Neural cell (in vitro differentiated cells): ENCODE results near the gene GRB14. TPM values are rescaled to one million over a fixed set of nuclear protein-coding genes. Genes with fewer than 3 reads are reported as not detected.

Experiments
- H2AFZ ChIP-seq: fragments of 200-600, 300-800 bp; sonication (generic), shearing (Covaris generic); 2 replicates; pipeline ENCODE4 v1.6.0; 2014; ENCODE audit warnings: low read depth, mild to moderate bottlenecking, antibody characterized with exemption, low read length, moderate library complexity
- H3F3A ChIP-seq: fragments of 200-600 bp; shearing (Covaris generic); 2 replicates; pipeline ENCODE4 v1.6.1; 2016; ENCODE audit warnings: mild to moderate bottlenecking, moderate library complexity, mixed read lengths, antibody characterized with exemption, low read length; ENCODE audit not compliant: insufficient read depth, poor library complexity, severe bottlenecking
- H3K27ac ChIP-seq: fragments of 200-600, 300-800 bp; sonication (generic), shearing (Covaris generic); 2 replicates; pipeline ENCODE4 v1.5.1; 2014; ENCODE audit warnings: mild to moderate bottlenecking, low read length, moderate library complexity
- H3K27me3 ChIP-seq: fragments of 300-800, 200-600 bp; sonication (generic), shearing (Covaris generic); 2 replicates; pipeline ENCODE4 v1.6.0; 2014; ENCODE audit warnings: mild to moderate bottlenecking, low read depth, low read length, moderate library complexity; ENCODE audit not compliant: insufficient read depth
- H3K36me3 ChIP-seq: fragments of 300-800, 200-600 bp; sonication (generic), shearing (Covaris generic); 2 replicates; pipeline ENCODE4 v1.5.1; 2014; ENCODE audit warnings: mild to moderate bottlenecking, antibody characterized with exemption, low read length, moderate library complexity; ENCODE audit not compliant: insufficient read depth
- H3K4me2 ChIP-seq: fragments of 300-800, 200-600 bp; sonication (generic), shearing (Covaris generic); 2 replicates; pipeline ENCODE4 v1.6.0; 2014; ENCODE audit warnings: mild to moderate bottlenecking, low read length
- H3K4me3 ChIP-seq: fragments of 300-800, 200-600 bp; sonication (generic), shearing (Covaris generic); 2 replicates; pipeline ENCODE4 v1.5.1; 2014; ENCODE audit warnings: mild to moderate bottlenecking, low read length, moderate library complexity
- H3K79me2 ChIP-seq: fragments of 200-600 bp; shearing (Covaris generic); replicated peaks from 2 replicates; pipeline ENCODE4 v1.6.0; 2014; ENCODE audit warnings: mild to moderate bottlenecking, low read length, moderate library complexity; ENCODE audit not compliant: insufficient read depth
- H3K9ac ChIP-seq: fragments of 300-800, 200-600 bp; sonication (generic), shearing (Covaris generic); 2 replicates; pipeline ENCODE4 v1.6.1; 2016; ENCODE audit warnings: mild to moderate bottlenecking, low read length, mixed read lengths
- H3K9me2 ChIP-seq: fragments of 200-600 bp; shearing (Covaris generic); 2 replicates; pipeline ENCODE4 v1.6.1; 2016; ENCODE audit warnings: mild to moderate bottlenecking, low read length, mixed read lengths; ENCODE audit not compliant: insufficient read depth
- H3K9me3 ChIP-seq: fragments of 200-600, 300-800 bp; sonication (generic), shearing (Covaris generic); 2 replicates; pipeline ENCODE4 v1.6.1; 2016; ENCODE audit warnings: mild to moderate bottlenecking, mixed run types, low read length, moderate library complexity, mixed read lengths
- H4K20me1 ChIP-seq: fragments of 200-600 bp; shearing (Covaris generic); 2 replicates; pipeline ENCODE4 v1.6.1; 2016; ENCODE audit warnings: mild to moderate bottlenecking, mixed run types; ENCODE audit not compliant: insufficient read depth
- EP300 ChIP-seq: fragments of 450-650 bp; conservative IDR thresholded peaks from 2 replicates; pipeline ENCODE4 v1.6.1; 2014; ENCODE audit warnings: antibody characterized with exemption, mild to moderate bottlenecking, moderate library complexity; ENCODE audit not compliant: poor library complexity, severe bottlenecking
- EZH2 ChIP-seq: fragments of 200-600, 300-800 bp; shearing (Covaris generic), sonication (generic); IDR thresholded peaks from 2 replicates; pipeline ENCODE4 v1.6.1; 2014; ENCODE audit warnings: antibody characterized with exemption, low read length, borderline replicate concordance, mild to moderate bottlenecking; ENCODE audit not compliant: insufficient read depth, poor library complexity, severe bottlenecking
- MXI1 ChIP-seq: fragments of 450-650 bp; conservative IDR thresholded peaks from 2 replicates; pipeline ENCODE4 v1.6.1; 2014; ENCODE audit warnings: antibody characterized with exemption, mild to moderate bottlenecking; ENCODE audit not compliant: poor library complexity, severe bottlenecking
- POLR2AphosphoS5 ChIP-seq: IDR thresholded peaks from 2 replicates; pipeline ENCODE4 v1.6.1; 2012
- RAD21 ChIP-seq: fragments of 450-650 bp; conservative IDR thresholded peaks from 2 replicates; pipeline ENCODE4 v1.6.1; 2014; ENCODE audit warnings: antibody characterized with exemption, mild to moderate bottlenecking, moderate library complexity
- SMC3 ChIP-seq: fragments of 450-650 bp; conservative IDR thresholded peaks from 2 replicates; pipeline ENCODE4 v1.6.1; 2014; ENCODE audit warnings: antibody characterized with exemption, mild to moderate bottlenecking, moderate library complexity; ENCODE audit not compliant: poor library complexity
- TAF1 ChIP-seq: IDR thresholded peaks from 2 replicates; pipeline ENCODE4 v1.6.1; 2012; ENCODE audit warnings: low read depth
- polyA plus RNA-seq: library from polyadenylated mRNA; depleted of rRNA; stranded (reverse); fragments of >200 nt; gene quantifications from 2 replicates; pipeline ENCODE4 v1.2.3, GENCODE V29; 2014
- TF ChIP-seq, protein P1 (sequence below): fragments of 450-650 bp; IDR thresholded peaks from 2 replicates; pipeline ENCODE4 v1.5.1; 2014; ENCODE audit warnings: antibody characterized with exemption, mild to moderate bottlenecking, moderate library complexity; ENCODE audit not compliant: poor library complexity, severe bottlenecking
- TF ChIP-seq, protein P2 (sequence below): IDR thresholded peaks from 2 replicates; pipeline ENCODE4 v1.6.1; 2012; ENCODE audit warnings: borderline replicate concordance

GRB14 gene
- polyA plus RNA-seq, 1 donor from 2014 or later, result 4.5 TPM

DNA sequence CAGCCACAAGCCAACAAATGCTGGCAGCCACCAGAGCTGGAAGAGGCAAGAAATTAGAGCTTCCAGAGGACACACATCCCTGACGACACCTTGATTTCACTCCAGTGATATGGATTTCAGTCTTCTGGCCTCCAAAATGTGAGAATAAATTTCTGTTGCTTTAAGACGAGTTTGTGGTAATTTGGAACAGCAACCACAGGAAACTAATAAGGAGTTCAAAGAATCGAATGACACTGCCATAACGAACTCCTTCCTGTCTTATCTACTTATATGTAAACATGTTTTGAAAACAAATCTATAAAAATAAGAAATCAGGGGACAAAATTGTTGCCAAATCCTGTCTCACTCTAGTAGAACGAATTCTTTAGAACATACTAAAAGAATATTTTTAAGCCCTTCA, 75.8 kb downstream of the GRB14 start:
- no peak overlapping the region for H3K9ac ChIP-seq
- no peaks in the 10 kb centered on the region for H3K27me3 ChIP-seq
- no peaks in the 10 kb centered on the region for H3K9me3 ChIP-seq

GRCh38 chr2:164542581-164543021, 78.7 kb downstream of the GRB14 start:
- Histone ChIP-seq H3K79me2 (no peaks in the 10 kb centered on the region), H3F3A (no peaks in the 10 kb centered on the region), H3K4me2 (no peak overlapping the region), H2AFZ (no peak overlapping the region), H3K9me2 (no peaks in the 10 kb centered on the region), H4K20me1 (no peaks in the 10 kb centered on the region), H3K9ac (no peak overlapping the region), H3K9me3 (no peaks in the 10 kb centered on the region), H3K4me3 (no peak overlapping the region), H3K27ac (no peak overlapping the region), H3K27me3 (no peaks in the 10 kb centered on the region), H3K36me3 (no peaks in the 10 kb centered on the region)
- TF ChIP-seq RAD21 (no peak), SMC3 (no peak), POLR2AphosphoS5 (no peak), EZH2 (no peak), EP300 (no peak), MXI1 (no peak), TAF1 (no peak)
- TF ChIP-seq, protein P1, sequence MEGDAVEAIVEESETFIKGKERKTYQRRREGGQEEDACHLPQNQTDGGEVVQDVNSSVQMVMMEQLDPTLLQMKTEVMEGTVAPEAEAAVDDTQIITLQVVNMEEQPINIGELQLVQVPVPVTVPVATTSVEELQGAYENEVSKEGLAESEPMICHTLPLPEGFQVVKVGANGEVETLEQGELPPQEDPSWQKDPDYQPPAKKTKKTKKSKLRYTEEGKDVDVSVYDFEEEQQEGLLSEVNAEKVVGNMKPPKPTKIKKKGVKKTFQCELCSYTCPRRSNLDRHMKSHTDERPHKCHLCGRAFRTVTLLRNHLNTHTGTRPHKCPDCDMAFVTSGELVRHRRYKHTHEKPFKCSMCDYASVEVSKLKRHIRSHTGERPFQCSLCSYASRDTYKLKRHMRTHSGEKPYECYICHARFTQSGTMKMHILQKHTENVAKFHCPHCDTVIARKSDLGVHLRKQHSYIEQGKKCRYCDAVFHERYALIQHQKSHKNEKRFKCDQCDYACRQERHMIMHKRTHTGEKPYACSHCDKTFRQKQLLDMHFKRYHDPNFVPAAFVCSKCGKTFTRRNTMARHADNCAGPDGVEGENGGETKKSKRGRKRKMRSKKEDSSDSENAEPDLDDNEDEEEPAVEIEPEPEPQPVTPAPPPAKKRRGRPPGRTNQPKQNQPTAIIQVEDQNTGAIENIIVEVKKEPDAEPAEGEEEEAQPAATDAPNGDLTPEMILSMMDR, result no peak
- TF ChIP-seq, protein P2, sequence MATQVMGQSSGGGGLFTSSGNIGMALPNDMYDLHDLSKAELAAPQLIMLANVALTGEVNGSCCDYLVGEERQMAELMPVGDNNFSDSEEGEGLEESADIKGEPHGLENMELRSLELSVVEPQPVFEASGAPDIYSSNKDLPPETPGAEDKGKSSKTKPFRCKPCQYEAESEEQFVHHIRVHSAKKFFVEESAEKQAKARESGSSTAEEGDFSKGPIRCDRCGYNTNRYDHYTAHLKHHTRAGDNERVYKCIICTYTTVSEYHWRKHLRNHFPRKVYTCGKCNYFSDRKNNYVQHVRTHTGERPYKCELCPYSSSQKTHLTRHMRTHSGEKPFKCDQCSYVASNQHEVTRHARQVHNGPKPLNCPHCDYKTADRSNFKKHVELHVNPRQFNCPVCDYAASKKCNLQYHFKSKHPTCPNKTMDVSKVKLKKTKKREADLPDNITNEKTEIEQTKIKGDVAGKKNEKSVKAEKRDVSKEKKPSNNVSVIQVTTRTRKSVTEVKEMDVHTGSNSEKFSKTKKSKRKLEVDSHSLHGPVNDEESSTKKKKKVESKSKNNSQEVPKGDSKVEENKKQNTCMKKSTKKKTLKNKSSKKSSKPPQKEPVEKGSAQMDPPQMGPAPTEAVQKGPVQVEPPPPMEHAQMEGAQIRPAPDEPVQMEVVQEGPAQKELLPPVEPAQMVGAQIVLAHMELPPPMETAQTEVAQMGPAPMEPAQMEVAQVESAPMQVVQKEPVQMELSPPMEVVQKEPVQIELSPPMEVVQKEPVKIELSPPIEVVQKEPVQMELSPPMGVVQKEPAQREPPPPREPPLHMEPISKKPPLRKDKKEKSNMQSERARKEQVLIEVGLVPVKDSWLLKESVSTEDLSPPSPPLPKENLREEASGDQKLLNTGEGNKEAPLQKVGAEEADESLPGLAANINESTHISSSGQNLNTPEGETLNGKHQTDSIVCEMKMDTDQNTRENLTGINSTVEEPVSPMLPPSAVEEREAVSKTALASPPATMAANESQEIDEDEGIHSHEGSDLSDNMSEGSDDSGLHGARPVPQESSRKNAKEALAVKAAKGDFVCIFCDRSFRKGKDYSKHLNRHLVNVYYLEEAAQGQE, result no peak

More for the DNA sequence above, 75.8 kb downstream of the GRB14 start:
- Histone ChIP-seq H3K79me2 (no peaks in the 10 kb centered on the region), H3K4me3 (no peak overlapping the region), H3K4me2 (no peak overlapping the region), H4K20me1 (no peaks in the 10 kb centered on the region), H3K9me2 (no peaks in the 10 kb centered on the region), H3K36me3 (no peaks in the 10 kb centered on the region), H3F3A (no peaks in the 10 kb centered on the region), H3K27ac (no peak overlapping the region), H2AFZ (no peak overlapping the region)
- TF ChIP-seq, protein P1, result no peak
- TF ChIP-seq, protein P2, result no peak
- no peak for TF ChIP-seq TAF1
- no peak for TF ChIP-seq RAD21
- TF ChIP-seq POLR2AphosphoS5, result no peak
- no peak for TF ChIP-seq EP300
- no peak for TF ChIP-seq EZH2
- no peak for TF ChIP-seq MXI1
- no peak for TF ChIP-seq SMC3
